Activated T-helper 1 cell treated with Interleukin-2 at 50 U/mL for 16 hours (primary cell): ENCODE measurements around the gene HTR6.
"Not testable (repeated sequence)": the region's sequence is repeated elsewhere in the genome, so short reads cannot be mapped to it uniquely, and the experiment has no call there.

Source experiments
- DNase-seq: peaks from one replicate; pipeline ENCODE4 v3.0.0-alpha.2; 2020; ENCODE audit warnings: low read depth

Gene HTR6

GRCh38 chr1:19664453-19665185 lies at the start of gene HTR6:
HTR6 (plus strand) TSS chr1:19664875; CDS start chr1:19665754, 879 bp downstream.
- DNase-seq = peak; percentile 19

- DNase-seq = no peak
Measured at GRCh38 chr1:19615438-19615837, 49.2 kb upstream of the HTR6 start.

GRCh38 chr1:19616489-19616888 lies 48.2 kb upstream of the HTR6 start:
- DNase-seq = no peak

- DNase-seq = no peak
Measured at GRCh38 chr1:19617376-19617775, 47.3 kb upstream of the HTR6 start.

DNA sequence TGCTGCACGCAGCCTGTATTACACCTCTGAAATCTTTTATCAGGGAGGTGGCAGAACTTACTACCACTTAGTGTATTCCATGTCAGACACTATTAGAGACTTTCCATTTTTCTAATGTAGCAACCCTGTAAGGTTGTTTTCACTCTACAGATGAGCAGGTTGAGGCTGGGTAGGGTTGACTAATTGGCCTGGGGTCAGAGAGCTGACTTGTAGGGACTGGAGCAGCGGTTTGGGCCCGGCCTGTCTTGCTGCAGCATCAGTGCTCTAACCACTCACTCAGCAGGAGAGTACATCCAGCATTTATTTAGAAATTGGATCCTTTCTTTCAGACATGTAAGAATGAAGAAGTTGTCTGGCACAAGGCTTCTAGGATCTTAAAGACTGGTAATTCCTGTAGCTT lies 46.2 kb upstream of the HTR6 start:
- no peak for DNase-seq

GRCh38 chr1:19619697-19620384 lies 44.8 kb upstream of the HTR6 start:
- no peak for DNase-seq

DNA sequence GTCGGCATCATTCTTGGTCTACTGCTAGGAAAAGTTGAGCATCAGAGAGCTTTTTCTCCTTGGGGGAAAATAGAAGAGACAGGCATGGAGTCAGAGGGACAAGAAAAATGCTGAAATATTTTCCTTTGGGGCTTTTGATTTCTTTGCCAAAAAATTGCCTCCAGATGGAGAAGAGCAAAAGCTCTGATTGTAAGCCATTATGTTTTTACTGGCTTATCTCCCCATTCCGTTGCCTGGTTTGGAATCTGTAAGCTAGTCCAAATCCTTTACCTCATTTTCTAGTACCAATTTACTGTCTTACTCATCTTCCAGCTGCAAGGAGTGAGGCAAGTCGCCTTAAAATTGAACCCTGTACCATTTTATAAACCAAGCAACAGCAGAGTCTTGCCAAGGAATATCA lies 43.9 kb upstream of the HTR6 start:
- DNase-seq = no peak

- DNase-seq = no peak
Measured at GRCh38 chr1:19621274-19621950, 43.3 kb upstream of the HTR6 start.

GRCh38 chr1:19622204-19622603 lies 42.5 kb upstream of the HTR6 start:
- no peak for DNase-seq

GRCh38 chr1:19623523-19623922 lies 41.2 kb upstream of the HTR6 start:
- no peak for DNase-seq

GRCh38 chr1:19625291-19625937 lies 39.3 kb upstream of the HTR6 start:
- no peak for DNase-seq

- no peak for DNase-seq
Measured at GRCh38 chr1:19628879-19629278, 35.8 kb upstream of the HTR6 start.

DNA sequence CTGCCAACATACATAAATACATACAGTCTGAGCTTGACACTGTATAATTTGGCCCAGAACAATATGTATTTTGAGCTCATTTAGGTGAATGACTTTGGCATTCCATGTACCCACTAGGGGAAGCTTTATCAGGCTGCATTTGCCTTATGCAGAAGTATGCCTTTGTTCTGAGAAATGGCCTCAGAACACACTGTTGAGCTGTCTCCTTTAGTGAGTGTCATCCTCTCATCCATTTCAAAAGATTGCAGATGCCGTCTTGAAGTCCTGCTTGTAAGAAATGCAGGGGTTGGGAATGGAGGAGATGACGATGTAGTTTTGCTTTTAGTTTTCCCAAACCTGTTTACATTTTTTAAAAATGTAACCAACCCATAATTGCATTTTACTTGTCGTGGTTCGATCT lies 35.3 kb upstream of the HTR6 start:
- DNase-seq = no peak

DNA sequence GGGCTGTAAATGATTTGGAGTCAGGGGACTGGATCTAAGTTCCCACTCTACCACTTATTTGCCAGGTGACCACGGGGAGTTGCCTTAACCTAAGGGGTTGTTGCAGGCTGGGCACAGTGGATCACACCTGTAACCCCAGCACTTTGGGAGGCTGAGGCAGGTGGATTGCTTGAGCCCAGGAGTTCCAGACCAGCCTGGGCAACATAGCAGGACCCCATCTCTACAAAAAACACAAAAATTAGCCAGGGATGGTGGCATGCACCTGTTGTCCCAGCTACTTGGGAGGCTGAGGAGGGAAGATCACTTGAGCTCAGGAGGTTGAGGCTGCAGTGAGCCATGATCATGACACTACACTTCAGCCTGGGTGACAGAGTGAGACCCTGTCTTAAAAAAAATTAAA lies 34.5 kb upstream of the HTR6 start:
- not testable (repeated sequence) for DNase-seq

- no peak for DNase-seq
Measured at GRCh38 chr1:19630720-19631395, 33.8 kb upstream of the HTR6 start.

DNA sequence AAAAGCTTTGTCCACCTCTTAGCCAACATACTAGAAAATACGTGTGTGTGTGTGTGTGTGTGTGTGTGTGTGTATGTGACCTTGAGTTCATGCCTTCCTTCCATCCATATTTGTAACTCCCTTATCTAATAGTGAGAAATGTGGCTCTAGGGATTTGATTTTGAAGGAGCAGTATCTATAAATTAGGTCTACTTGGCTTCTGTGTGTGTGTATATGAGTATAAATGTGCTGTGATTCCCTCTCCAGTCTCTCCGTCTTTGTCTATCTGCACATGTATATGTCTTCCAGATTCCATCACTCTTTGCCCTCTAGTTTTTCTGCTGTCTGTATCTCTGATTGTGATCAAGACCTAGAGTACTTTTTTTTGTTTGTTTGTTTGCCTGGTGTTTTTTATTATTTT lies 32.5 kb upstream of the HTR6 start:
- no peak for DNase-seq

- no peak for DNase-seq
Measured at GRCh38 chr1:19633106-19633505, 31.6 kb upstream of the HTR6 start.

DNA sequence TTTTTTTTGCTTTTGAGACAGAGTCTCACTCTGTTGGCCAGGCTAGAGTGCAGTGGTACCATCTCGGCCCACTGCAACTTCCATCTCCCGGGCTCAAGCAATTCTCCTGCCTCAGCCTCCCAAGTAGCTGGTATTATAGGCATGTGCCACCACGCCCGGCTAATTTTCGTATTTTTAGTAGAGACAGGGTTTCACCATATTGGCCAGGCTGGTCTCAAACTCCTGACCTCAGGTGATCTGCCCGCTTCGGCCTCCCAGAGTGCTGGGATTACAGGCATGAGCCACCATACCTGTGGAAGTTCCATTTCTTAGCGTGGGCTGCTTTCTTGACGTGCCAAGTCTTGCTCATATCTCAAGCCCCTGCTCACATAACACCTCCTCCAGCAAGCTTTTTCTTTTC lies 29.6 kb upstream of the HTR6 start:
- DNase-seq = not testable (repeated sequence)

GRCh38 chr1:19635646-19636045 lies 29.0 kb upstream of the HTR6 start:
- DNase-seq = no peak

DNA sequence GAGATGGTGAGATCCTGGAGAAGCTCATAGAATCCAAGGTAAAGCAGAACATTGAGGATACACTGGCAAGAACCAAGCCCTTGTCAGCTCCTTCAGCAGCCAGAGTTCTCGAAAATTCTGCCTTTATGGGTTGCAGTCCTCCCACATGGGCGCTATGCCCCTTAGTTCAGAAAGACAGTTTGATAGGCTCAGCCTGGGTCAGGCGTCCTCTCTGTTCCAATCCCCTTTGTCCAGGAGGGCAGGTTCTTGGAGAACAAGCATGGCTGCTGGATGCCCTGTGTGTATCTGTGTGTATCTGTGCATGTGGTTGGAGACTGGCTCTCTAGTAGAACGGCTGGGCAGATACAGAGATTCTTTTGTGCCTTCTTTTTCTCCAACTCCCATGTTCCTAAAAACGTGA lies 28.6 kb upstream of the HTR6 start:
- DNase-seq = no peak

DNA sequence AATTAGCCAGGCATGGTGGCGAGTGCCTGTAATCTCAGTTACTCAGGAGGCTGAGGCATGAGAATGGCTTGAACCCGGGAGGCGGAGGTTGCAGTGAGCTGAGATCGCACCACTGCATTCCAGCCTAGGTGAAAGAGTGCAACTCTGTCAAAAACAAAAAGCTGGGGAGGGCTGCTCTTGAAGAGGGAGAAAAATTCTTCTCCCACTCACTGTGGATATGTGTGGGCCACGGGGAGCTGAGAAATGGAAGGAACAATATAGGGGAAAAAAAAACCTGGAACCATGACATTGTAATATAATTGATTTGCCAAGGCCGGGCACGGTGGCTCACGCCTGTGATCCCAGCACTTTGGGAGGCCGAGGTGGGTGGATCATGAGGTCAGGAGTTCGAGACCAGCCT lies 27.9 kb upstream of the HTR6 start:
- DNase-seq = not testable (repeated sequence)

DNA sequence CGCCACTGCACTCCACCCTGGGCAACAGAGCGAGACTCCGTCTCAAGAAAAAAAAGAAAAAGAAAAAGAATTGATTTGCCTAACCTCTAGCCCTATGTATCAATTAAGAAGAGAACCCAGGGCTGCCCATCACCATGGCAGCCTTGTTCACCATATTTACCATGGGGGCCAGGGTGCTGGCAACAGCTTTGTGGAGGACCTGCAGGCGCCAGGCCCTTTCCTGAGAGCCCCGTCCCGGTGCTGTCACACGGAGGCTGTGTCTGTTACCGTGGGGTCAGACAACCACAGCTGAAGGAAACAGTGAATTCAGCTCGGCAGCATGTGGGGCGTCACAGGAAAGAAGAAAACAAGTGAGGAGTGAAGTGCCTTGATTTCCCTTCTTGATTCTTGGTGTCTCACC lies 27.1 kb upstream of the HTR6 start:
- no peak for DNase-seq
